ENCODE results near the gene PCMT1. TPM values are rescaled to one million over a fixed set of nuclear protein-coding genes. Genes with fewer than 3 reads are reported as not detected.
"Not testable (repeated sequence)": the region's sequence is repeated elsewhere in the genome, so short reads cannot be mapped to it uniquely, and the experiment has no call there.

Gene PCMT1
- total RNA-seq, 1 donor from 2014 or later = 147 TPM

DNA sequence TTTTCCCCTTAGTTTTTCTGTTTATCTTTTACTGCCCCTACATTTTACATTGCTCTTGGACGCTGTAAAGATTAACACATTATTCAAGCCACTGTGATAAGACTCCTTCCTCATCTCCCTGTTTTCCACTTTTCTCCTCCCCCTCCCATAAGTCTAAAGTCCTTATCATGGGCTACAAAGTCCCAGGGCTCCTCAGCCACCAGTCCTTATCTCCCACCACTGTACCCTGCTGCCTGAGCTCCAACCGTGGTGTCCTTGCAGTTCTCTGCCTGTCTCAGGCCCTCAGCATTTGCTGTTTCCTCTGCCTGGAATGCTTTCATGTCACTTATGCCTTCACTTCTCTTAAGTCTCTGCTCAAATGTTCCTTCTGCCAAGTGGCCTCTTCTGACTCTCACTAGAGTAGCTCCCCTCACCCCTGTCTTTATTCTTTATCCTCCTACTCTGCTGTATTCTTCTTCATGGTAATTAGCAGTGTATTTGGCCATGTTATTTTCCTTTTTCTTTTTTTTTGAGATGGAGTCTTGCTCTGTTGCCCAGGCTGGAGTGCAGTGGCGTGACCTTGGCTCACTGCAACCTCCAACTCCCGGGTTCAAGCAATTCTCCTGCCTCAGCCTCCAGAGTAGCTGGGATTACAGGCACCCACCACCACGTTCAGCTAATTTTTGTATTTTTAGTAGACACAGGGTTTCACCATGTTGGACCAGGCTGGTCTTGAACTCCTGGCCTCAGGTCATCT lies 20.9 kb upstream of the PCMT1 start:
- H3K36me3 Mint-ChIP-seq (ENCODE audit: unreplicated experiment) = no peaks in the 10 kb centered on the region

DNA sequence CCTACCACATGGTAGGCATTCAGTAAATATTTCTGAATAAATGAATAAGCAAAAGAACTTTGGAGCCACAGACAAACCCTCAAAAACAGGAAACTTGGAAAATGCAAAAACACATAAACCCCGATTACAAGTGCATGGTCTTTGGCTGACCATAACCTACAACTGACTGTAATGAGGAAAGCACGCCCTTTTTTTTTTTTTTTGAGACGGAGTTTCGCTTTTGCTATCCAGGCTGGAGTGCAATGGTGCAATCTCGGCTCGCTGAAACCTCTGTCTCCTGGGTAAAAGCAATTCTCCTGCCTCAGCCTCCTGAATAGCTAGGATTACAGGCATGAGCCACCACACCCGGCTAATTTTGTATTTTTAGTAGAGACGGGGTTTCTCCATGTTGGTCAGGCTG lies 19.7 kb upstream of the PCMT1 start:
- H3K4me1 Mint-ChIP-seq (ENCODE audit: low read depth, unreplicated experiment) = no peaks in the 10 kb centered on the region
- no peak overlapping the region for H3K27ac Mint-ChIP-seq (ENCODE audit: unreplicated experiment)
- DNase-seq = no peak
- no peak overlapping the region for H3K4me3 Mint-ChIP-seq (ENCODE audit: unreplicated experiment)
- TF ChIP-seq, protein P1, sequence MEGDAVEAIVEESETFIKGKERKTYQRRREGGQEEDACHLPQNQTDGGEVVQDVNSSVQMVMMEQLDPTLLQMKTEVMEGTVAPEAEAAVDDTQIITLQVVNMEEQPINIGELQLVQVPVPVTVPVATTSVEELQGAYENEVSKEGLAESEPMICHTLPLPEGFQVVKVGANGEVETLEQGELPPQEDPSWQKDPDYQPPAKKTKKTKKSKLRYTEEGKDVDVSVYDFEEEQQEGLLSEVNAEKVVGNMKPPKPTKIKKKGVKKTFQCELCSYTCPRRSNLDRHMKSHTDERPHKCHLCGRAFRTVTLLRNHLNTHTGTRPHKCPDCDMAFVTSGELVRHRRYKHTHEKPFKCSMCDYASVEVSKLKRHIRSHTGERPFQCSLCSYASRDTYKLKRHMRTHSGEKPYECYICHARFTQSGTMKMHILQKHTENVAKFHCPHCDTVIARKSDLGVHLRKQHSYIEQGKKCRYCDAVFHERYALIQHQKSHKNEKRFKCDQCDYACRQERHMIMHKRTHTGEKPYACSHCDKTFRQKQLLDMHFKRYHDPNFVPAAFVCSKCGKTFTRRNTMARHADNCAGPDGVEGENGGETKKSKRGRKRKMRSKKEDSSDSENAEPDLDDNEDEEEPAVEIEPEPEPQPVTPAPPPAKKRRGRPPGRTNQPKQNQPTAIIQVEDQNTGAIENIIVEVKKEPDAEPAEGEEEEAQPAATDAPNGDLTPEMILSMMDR (IDR thresholded peaks at IDR 0.05; ENCODE audit: partially characterized antibody, unreplicated experiment) = no peak
- no peaks in the 10 kb centered on the region for H3K9me3 Mint-ChIP-seq (ENCODE audit: unreplicated experiment)
- no peaks in the 10 kb centered on the region for H3K36me3 Mint-ChIP-seq (ENCODE audit: unreplicated experiment)
- no peaks in the 10 kb centered on the region for H3K27me3 Mint-ChIP-seq (ENCODE audit: unreplicated experiment)

More for the DNA sequence above, 20.9 kb upstream of the PCMT1 start:
- Mint-ChIP-seq H3K9me3 (ENCODE audit: unreplicated experiment) (no peaks in the 10 kb centered on the region), H3K4me3 (ENCODE audit: unreplicated experiment) (no peak overlapping the region), H3K4me1 (ENCODE audit: low read depth, unreplicated experiment) (no peaks in the 10 kb centered on the region), H3K27me3 (ENCODE audit: unreplicated experiment) (no peaks in the 10 kb centered on the region), H3K27ac (ENCODE audit: unreplicated experiment) (no peak overlapping the region)
- no peak for DNase-seq
- TF ChIP-seq, protein P1 (IDR thresholded peaks at IDR 0.05; ENCODE audit: partially characterized antibody, unreplicated experiment) = no peak

DNA sequence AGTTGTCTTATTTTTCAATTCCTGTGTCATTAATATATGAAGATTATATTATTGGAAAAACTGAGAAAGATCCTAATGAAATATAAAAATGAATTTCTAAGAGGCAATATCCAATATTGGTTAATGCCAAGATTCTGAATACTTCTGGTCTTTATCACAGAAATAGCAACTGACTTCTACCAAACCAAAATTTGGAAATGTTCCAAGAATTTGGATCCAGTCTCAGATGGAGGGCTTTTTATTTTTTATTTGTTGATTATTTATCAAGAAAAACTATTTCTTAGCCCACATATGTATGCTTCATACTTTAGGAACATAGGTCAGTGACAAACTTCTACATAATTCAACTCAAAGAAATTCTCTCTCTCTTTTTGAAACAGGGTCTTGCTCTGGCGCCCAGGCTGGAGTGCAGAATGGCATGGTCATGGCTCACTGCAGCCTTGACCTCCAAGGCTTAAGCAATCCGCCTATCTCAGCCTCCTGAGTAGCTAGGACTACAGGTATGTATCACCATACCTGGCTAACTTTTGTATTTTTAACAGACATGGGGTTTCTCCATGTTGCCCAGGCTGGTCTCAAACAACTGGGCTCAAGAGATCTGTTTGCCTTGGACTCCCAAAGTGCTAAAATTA lies 16.3 kb upstream of the PCMT1 start:
- TF ChIP-seq, protein P1 (IDR thresholded peaks at IDR 0.05; ENCODE audit: partially characterized antibody, unreplicated experiment) = no peak
- H3K4me1 Mint-ChIP-seq (ENCODE audit: low read depth, unreplicated experiment) = no peaks in the 10 kb centered on the region
- DNase-seq = no peak
- H3K9me3 Mint-ChIP-seq (ENCODE audit: unreplicated experiment) = no peaks in the 10 kb centered on the region
- no peak overlapping the region for H3K4me3 Mint-ChIP-seq (ENCODE audit: unreplicated experiment)
- H3K27me3 Mint-ChIP-seq (ENCODE audit: unreplicated experiment) = no peaks in the 10 kb centered on the region
- no peak overlapping the region for H3K27ac Mint-ChIP-seq (ENCODE audit: unreplicated experiment)
- H3K36me3 Mint-ChIP-seq (ENCODE audit: unreplicated experiment) = no peaks in the 10 kb centered on the region

DNA sequence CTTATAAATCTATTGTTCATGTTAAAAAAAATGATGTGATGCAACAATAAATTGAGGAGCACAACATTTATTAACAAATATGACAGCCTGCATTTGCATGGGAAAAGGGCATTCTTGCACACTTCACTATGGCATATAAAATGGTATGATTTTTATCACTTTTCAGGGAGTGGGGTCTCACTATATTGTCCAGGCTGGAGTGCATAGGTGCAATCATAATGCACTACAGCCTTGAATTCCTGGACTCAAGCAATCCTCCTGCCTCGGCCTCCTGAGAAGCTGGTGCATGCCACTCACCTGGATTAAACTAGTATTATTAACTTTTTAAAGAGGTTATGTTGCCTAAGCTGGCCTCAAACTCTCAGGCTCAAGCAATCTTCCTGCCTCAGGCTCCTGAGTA lies 14.6 kb upstream of the PCMT1 start:
- Mint-ChIP-seq H3K4me1 (ENCODE audit: low read depth, unreplicated experiment) (no peaks in the 10 kb centered on the region), H3K27ac (ENCODE audit: unreplicated experiment) (no peak overlapping the region), H3K27me3 (ENCODE audit: unreplicated experiment) (no peaks in the 10 kb centered on the region), H3K4me3 (ENCODE audit: unreplicated experiment) (no peak overlapping the region), H3K9me3 (ENCODE audit: unreplicated experiment) (no peaks in the 10 kb centered on the region), H3K36me3 (ENCODE audit: unreplicated experiment) (no peaks in the 10 kb centered on the region)
- no peak for DNase-seq
- TF ChIP-seq, protein P1 (IDR thresholded peaks at IDR 0.05; ENCODE audit: partially characterized antibody, unreplicated experiment) = no peak

DNA sequence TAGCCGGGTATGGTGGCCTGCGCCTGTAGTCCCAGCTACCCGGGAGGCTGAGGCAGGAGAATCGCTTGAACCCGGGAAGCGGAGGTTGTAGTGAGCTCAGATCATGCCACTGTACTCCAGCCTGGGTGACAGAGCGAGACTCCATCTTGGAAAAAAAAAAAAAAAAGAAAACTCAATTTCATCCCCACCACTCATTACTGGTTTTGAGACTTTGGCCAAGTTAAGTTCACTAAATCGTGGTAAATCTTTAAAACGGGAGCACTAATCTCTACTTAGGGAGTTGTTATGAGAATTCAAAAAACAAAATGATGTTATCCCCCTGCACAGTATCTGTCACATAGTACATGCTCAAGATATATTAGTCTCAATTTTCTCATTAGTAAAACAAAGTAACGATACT lies 4.3 kb upstream of the PCMT1 start:
- H3K4me1 Mint-ChIP-seq (ENCODE audit: low read depth, unreplicated experiment); H3K36me3 Mint-ChIP-seq (ENCODE audit: unreplicated experiment); H3K27me3 Mint-ChIP-seq (ENCODE audit: unreplicated experiment); H3K9me3 Mint-ChIP-seq (ENCODE audit: unreplicated experiment); DNase-seq: not testable (repeated sequence)
- Mint-ChIP-seq H3K27ac (ENCODE audit: unreplicated experiment) (peak overlapping the region; percentile 87), H3K4me3 (ENCODE audit: unreplicated experiment) (peak overlapping the region; percentile 98)
